Measurements from ENCODE around the gene GFER. TPM values are rescaled to one million over a fixed set of nuclear protein-coding genes. Genes with fewer than 3 reads are reported as not detected.
"Not testable (repeated sequence)": the region's sequence is repeated elsewhere in the genome, so short reads cannot be mapped to it uniquely, and the experiment has no call there.

The GFER gene
- total RNA-seq, 1 donor, result 8.7 TPM

DNA sequence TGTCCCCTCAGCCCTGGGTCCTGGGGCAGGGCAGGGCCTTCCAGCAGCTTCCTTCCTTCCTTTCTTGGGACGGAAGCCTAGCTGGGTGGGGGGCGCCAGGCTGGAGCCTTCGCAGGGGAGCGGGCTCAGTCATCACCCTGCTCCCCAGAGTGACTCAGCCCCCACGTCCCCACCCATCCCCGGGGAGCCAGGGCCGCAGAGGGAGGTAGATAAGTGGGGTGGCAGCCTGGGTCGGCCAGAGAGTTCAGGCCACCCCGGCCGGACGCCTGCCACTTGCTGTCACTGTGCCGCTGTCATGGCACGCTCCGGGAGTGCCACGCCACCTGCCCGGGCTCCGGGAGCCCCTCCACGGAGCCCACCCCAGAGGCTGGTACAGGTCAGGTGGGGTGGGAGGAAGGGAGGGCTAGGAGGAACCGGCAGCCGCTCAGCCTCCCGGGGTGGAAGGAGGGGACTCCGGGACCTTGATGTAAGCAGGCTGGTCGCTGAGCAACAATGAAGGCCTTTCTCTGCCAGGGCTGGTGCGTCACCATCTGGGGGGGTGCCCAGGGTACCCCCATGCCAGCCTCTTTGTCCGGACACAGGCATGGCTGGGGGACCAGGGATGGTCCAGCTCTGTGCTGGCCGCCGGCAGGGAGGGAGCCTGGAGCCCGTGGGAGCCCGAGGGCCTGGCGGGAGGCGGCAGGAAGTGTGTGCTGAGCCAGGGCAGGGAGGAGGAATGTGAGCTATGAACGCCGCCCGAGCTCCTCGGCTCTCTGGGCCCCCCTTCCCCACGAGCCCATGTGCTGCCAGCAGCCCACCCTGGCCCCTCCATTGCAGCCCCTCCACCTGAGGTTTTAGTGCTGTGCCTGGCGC, 49.3 kb downstream of the GFER start:
- no peaks in the 10 kb centered on the region for H3K27me3 ChIP-seq (ENCODE audit: insufficient read depth, low read length)
- H3K79me2 ChIP-seq (ENCODE audit: insufficient read depth, low read length), result peaks cover 22% of the 10 kb centered on the region
- H3K27ac ChIP-seq (ENCODE audit: low read depth, low read length), result peak overlapping the region; percentile 94
- peak overlapping the region; percentile 60 for H2AFZ ChIP-seq (ENCODE audit: low read length)
- H3K4me2 ChIP-seq (ENCODE audit: insufficient read depth, low read length), result peak overlapping the region; percentile 81
- H3K9me3 ChIP-seq (ENCODE audit: low read depth, low read length), result no peaks in the 10 kb centered on the region
- peaks cover 6% of the 10 kb centered on the region for H4K20me1 ChIP-seq (ENCODE audit: insufficient read depth, low read length)
- peaks cover 20% of the 10 kb centered on the region for H3K36me3 ChIP-seq (ENCODE audit: insufficient read depth, low read length)
- DNase-seq (ENCODE audit: insufficient read length, low spot score, missing footprints), result peak; percentile 98
- TF ChIP-seq, protein P1, sequence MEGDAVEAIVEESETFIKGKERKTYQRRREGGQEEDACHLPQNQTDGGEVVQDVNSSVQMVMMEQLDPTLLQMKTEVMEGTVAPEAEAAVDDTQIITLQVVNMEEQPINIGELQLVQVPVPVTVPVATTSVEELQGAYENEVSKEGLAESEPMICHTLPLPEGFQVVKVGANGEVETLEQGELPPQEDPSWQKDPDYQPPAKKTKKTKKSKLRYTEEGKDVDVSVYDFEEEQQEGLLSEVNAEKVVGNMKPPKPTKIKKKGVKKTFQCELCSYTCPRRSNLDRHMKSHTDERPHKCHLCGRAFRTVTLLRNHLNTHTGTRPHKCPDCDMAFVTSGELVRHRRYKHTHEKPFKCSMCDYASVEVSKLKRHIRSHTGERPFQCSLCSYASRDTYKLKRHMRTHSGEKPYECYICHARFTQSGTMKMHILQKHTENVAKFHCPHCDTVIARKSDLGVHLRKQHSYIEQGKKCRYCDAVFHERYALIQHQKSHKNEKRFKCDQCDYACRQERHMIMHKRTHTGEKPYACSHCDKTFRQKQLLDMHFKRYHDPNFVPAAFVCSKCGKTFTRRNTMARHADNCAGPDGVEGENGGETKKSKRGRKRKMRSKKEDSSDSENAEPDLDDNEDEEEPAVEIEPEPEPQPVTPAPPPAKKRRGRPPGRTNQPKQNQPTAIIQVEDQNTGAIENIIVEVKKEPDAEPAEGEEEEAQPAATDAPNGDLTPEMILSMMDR (IDR thresholded peaks at IDR 0.05; ENCODE audit: extremely low read depth, low read depth, low read length), result no peak
- H3K4me3 ChIP-seq (ENCODE audit: insufficient read depth, low read length), result peak overlapping the region; percentile 58
- H3K4me1 ChIP-seq (ENCODE audit: insufficient read depth, low read length), result peaks cover 40% of the 10 kb centered on the region

DNA sequence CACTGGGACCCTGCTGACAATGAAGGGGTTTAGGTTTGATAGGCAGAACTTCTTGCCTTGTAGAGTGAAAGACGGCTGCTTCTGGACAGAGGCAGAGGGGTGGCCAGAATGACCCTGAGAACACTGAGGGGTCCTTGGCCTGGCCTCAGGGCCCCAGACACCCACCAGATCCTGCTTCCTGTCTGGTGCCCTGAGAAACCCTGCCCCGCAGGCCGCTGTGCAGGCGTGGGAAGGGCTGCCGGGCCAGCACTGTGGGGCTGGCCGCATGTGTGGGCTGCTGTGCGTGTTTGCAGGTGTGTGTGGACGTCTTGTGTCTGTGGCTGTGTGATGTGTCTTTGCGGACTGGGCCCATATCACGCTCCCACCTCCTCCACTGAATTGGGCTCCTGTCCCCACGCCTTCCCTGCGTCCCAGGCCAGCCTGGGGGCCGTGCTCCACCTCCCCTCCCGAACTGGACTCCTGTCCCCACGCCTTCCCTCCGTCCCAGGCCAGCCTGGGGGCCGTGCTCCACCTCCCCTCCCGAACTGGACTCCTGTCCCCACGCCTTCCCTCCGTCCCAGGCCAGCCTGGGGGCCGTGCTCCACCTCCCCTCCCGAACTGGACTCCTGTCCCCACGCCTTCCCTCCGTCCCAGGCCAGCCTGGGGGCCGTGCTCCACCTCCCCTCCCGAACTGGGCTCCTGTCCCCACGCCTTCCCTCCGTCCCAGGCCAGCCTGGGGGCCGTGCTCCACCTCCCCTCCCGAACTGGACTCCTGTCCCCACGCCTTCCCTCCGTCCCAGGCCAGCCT, 50.1 kb downstream of the GFER start:
- peaks cover 19% of the 10 kb centered on the region for H3K79me2 ChIP-seq (ENCODE audit: insufficient read depth, low read length)
- peak overlapping the region; percentile 60 for H2AFZ ChIP-seq (ENCODE audit: low read length)
- H3K36me3 ChIP-seq (ENCODE audit: insufficient read depth, low read length), result peaks cover 20% of the 10 kb centered on the region
- H3K9me3 ChIP-seq (ENCODE audit: low read depth, low read length); H4K20me1 ChIP-seq (ENCODE audit: insufficient read depth, low read length); H3K27me3 ChIP-seq (ENCODE audit: insufficient read depth, low read length): not testable (repeated sequence)
- peak; percentile 90 for DNase-seq (ENCODE audit: insufficient read length, low spot score, missing footprints)
- peak overlapping the region; percentile 81 for H3K4me2 ChIP-seq (ENCODE audit: insufficient read depth, low read length)
- H3K4me1 ChIP-seq (ENCODE audit: insufficient read depth, low read length), result peaks cover 40% of the 10 kb centered on the region
- peak overlapping the region; percentile 94 for H3K27ac ChIP-seq (ENCODE audit: low read depth, low read length)
- H3K4me3 ChIP-seq (ENCODE audit: insufficient read depth, low read length), result peak overlapping the region; percentile 58

DNA sequence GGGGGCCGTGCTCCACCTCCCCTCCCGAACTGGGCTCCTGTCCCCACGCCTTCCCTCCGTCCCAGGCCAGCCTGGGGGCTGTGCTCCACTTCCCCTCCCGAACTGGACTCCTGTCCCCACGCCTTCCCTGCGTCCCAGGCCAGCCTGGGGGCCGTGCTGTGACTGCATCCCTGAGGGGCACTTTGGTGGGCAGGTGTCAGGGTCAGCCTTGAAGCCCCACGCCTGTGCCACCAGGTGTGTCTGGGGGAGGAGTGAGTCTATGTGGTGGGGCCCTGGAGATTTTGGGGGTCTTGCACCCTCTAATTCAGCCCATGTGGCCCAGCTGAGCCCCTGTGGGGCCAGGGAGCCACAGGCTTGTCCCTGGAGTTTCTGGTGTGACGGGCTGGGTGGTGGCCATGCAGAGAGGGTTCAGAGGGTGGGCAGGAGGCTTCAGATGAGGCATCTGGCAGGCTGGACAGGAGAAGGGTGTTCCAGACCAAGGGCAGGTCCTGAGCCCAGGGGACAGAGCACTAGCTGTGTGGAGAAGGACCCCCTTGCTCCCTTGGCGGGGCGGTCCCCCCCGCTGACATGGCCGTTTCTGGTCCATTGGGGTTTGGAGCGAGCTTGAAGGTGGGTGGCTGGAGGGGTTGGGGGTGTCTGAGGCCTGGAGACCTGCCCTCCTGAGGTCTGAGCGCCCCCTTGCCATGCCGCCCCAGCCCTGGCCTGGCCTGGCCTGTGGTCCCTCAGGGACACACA, 50.9 kb downstream of the GFER start:
- Histone ChIP-seq H3K4me1 (ENCODE audit: insufficient read depth, low read length) (peaks cover 48% of the 10 kb centered on the region), H3K79me2 (ENCODE audit: insufficient read depth, low read length) (peaks cover 19% of the 10 kb centered on the region), H3K27ac (ENCODE audit: low read depth, low read length) (peak overlapping the region; percentile 86), H2AFZ (ENCODE audit: low read length) (no peak overlapping the region), H3K4me2 (ENCODE audit: insufficient read depth, low read length) (peak overlapping the region; percentile 73), H3K27me3 (ENCODE audit: insufficient read depth, low read length) (no peaks in the 10 kb centered on the region), H3K36me3 (ENCODE audit: insufficient read depth, low read length) (peaks cover 20% of the 10 kb centered on the region), H3K4me3 (ENCODE audit: insufficient read depth, low read length) (peak overlapping the region; percentile 44), H3K9me3 (ENCODE audit: low read depth, low read length) (no peaks in the 10 kb centered on the region), H4K20me1 (ENCODE audit: insufficient read depth, low read length) (no peaks in the 10 kb centered on the region)
- DNase-seq (ENCODE audit: insufficient read length, low spot score, missing footprints), result peak; percentile 88
- TF ChIP-seq, protein P1 (IDR thresholded peaks at IDR 0.05; ENCODE audit: extremely low read depth, low read depth, low read length), result no peak

DNA sequence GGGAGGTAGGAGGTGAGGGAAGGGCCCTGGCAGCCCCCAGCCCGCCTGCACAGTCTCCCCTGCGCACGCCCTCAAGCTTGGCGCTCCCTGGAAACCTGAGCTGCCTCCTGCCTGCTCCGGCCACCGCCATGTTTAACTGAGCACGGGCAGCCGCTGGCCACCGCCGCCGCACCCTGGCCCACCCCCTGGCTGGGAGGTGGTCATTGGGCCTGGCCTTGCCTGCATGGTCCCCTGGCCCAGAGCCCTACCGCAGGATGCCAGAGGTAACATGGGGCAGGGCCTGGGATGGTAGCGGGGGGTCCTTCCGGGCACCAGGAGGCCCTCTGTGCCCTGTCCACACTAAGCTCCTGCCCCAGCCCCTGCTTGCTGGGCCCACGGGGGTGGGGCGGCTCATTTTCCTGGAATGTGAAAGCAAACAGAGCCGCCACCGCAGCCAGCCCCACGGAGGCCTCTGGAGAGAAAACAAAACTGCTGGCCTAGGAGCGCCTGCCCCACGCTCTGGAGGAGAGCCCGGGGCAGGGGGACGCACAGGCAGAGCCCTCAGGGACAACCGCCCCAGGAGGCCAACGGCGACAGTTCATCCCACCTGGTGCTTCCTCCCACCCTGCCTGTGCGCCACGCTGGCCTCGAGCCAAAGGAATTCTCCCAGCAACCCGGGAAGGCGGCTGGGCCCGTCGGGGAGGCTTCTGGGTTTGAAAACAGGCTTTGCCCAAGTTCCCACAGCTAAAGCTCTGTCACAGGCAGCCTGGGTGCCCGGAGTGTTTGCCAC, 51.6 kb downstream of the GFER start:
- peak overlapping the region; percentile 44 for H3K4me3 ChIP-seq (ENCODE audit: insufficient read depth, low read length)
- peaks cover 19% of the 10 kb centered on the region for H3K79me2 ChIP-seq (ENCODE audit: insufficient read depth, low read length)
- H3K27ac ChIP-seq (ENCODE audit: low read depth, low read length), result peak overlapping the region; percentile 86
- peaks cover 20% of the 10 kb centered on the region for H3K36me3 ChIP-seq (ENCODE audit: insufficient read depth, low read length)
- peak overlapping the region; percentile 73 for H3K4me2 ChIP-seq (ENCODE audit: insufficient read depth, low read length)
- peaks cover 53% of the 10 kb centered on the region for H3K4me1 ChIP-seq (ENCODE audit: insufficient read depth, low read length)
- H4K20me1 ChIP-seq (ENCODE audit: insufficient read depth, low read length), result no peaks in the 10 kb centered on the region
- DNase-seq (ENCODE audit: insufficient read length, low spot score, missing footprints), result peak; percentile 100
- no peaks in the 10 kb centered on the region for H3K27me3 ChIP-seq (ENCODE audit: insufficient read depth, low read length)
- peak overlapping the region; percentile 59 for H2AFZ ChIP-seq (ENCODE audit: low read length)
- H3K9me3 ChIP-seq (ENCODE audit: low read depth, low read length), result no peaks in the 10 kb centered on the region
- TF ChIP-seq, protein P1 (IDR thresholded peaks at IDR 0.05; ENCODE audit: extremely low read depth, low read depth, low read length), result no peak

Measured in osteoblast (primary cell).